Gastrocnemius medialis (tissue), 4 donors: ENCODE results near the gene GPR157.

Source experiments
- POLR2A ChIP-seq, 2 donors: fragments of 450-650 bp; IDR thresholded peaks; one replicate each; pipeline ENCODE4 v1.6.1; 2017; ENCODE audit warnings: antibody characterized with exemption in 2 of 2, mild to moderate bottlenecking in 2 of 2, moderate library complexity in 2 of 2
- TF ChIP-seq, protein P1 (sequence below), 5 experiments: fragments of 450-650 bp in 3 of 5; fragments of 200-600 bp in 2 of 5; sonication (generic) in 2 of 5; IDR thresholded peaks in 4 of 5; conservative IDR thresholded peaks in 1 of 5; 1 replicate in 4 of 5; 2 replicates in 1 of 5; pipeline ENCODE4 v1.5.1; 2016 to 2019; ENCODE audit warnings: antibody characterized with exemption in 5 of 5, mild to moderate bottlenecking in 3 of 5, moderate library complexity in 3 of 5

GRCh38 chr1:9066945-9067807, 61.7 kb downstream of the GPR157 start:
- TF ChIP-seq, protein P1, sequence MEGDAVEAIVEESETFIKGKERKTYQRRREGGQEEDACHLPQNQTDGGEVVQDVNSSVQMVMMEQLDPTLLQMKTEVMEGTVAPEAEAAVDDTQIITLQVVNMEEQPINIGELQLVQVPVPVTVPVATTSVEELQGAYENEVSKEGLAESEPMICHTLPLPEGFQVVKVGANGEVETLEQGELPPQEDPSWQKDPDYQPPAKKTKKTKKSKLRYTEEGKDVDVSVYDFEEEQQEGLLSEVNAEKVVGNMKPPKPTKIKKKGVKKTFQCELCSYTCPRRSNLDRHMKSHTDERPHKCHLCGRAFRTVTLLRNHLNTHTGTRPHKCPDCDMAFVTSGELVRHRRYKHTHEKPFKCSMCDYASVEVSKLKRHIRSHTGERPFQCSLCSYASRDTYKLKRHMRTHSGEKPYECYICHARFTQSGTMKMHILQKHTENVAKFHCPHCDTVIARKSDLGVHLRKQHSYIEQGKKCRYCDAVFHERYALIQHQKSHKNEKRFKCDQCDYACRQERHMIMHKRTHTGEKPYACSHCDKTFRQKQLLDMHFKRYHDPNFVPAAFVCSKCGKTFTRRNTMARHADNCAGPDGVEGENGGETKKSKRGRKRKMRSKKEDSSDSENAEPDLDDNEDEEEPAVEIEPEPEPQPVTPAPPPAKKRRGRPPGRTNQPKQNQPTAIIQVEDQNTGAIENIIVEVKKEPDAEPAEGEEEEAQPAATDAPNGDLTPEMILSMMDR (IDR thresholded peaks at IDR 0.05 in 4 of 5, conservative IDR thresholded peaks at IDR 0.05 in 1 of 5) = no peak
- peak; percentile 80 to 86 for TF ChIP-seq POLR2A (IDR thresholded peaks at IDR 0.05)
